Measurements from ENCODE around the gene ZDHHC20.
A peak's percentile ranks its signal among the peaks of the same experiment; 100 is the strongest.
"Not testable (repeated sequence)": the region's sequence is repeated elsewhere in the genome, so short reads cannot be mapped to it uniquely, and the experiment has no call there.

Gene ZDHHC20

GRCh38 chr13:21435687-21436151 lies 23.4 kb downstream of the ZDHHC20 start:
- peak in 12 of 56 donors; percentile 1 to 52 (median 8) for DNase-seq

GRCh38 chr13:21435231-21435630 lies 23.9 kb downstream of the ZDHHC20 start:
- no peak for DNase-seq

GRCh38 chr13:21434588-21434987 lies 24.5 kb downstream of the ZDHHC20 start:
- DNase-seq, result peak in 4 of 56 donors; percentile 3 to 24 (median 10)

- no peak for DNase-seq
Observed at GRCh38 chr13:21429211-21429610, 29.9 kb downstream of the ZDHHC20 start.

DNA sequence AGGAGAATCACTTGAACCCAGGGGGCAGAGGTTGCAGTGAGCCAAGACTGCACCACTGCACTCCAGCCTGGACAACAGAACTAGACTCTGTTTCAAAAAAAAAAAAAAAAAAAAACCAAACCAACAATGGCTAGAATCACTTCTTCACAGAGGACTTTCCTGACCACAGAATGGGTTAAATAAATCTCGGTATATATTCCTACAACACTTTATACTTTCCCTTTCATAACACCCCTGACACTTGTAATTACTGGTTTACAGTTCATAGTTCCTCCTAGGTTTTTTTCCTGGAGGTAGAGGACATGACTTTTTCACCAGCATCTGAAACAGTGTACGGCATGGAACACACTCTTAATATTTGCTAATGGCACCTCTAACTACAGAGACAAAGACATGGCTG lies 31.4 kb downstream of the ZDHHC20 start:
- DNase-seq, result no peak

DNA sequence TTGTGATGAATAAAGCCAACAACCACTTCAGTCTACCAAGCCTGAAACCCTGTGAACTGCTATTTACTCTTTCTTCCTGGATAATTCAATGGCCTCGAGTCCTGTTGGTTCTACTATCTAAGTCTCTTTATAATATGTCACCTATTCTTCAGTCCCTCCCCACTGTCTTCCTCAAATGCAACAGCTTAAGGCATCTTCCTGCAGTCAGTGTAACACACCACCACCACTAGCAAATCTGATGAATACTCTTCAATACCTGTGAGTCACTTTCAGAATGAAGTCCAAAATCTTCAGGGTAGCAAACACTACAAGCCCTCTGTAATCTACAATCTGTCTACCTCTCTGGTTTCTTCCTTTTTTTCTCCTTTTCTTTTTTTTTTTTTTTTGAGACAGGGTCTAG lies 32.9 kb downstream of the ZDHHC20 start:
- DNase-seq, result no peak

GRCh38 chr13:21420706-21421105 lies 38.4 kb downstream of the ZDHHC20 start:
- DNase-seq, result no peak

DNA sequence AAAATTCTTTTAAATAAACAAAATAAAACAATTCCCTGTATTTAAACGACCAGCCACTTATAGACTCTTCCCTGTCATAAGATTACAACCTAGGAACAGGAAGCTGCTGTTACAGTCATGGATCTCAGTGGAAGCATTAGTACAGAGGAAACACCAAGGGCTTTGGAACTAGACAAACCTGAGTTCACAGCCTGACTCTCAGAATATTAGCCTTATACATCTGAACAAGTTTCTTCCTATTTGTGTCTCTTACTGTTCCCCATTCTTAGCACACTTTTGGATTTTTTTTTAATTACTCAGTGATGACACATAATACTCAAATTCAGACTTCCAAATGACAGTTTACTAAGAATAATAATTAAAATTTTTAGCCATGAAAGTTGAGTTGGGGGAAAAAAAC lies 46.1 kb downstream of the ZDHHC20 start:
- no peak for DNase-seq

DNA sequence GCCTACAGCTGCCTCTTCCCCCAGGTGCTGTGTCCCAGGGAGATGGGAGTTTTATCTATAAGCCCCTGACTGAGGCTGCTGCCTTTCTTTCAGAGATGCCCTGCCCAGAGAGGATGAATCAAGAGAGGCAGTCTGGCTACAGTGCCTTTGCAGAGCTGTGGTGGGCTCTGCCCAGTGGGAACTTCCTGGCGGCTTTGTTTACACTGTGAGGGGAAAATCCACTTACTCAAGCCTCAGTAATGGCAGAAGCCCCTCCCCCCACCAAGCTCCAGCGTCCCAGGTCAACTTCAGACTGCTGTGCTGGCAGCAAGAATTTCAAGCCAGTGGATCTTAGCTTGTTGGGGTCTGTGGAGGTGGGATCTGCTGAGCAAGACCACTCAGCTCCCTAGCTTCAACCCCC lies 48.6 kb downstream of the ZDHHC20 start:
- not testable (repeated sequence) for DNase-seq

GRCh38 chr13:21405309-21405708 lies 53.8 kb downstream of the ZDHHC20 start:
- no peak for DNase-seq

GRCh38 chr13:21402586-21403307 lies 56.4 kb downstream of the ZDHHC20 start:
- DNase-seq, result no peak

DNA sequence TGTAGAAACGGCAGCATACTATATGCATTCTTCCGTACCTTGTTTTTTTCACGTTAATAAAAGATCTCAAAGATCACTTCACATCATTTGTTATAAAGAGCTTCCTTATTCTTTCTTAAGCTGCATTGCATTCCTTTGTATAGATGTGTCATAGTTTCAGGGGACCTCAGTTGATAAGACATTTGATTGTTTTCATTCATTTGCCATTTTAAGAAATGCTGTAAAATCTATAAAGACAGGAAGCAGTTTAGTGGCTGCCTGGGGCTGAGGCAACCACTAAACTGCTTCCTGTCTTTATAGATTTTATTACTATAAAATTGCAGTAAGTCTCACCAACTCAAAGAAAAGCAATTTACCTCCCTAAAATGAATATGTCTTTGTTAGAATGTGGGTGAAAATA lies 59.4 kb downstream of the ZDHHC20 start:
- DNase-seq, result no peak

DNA sequence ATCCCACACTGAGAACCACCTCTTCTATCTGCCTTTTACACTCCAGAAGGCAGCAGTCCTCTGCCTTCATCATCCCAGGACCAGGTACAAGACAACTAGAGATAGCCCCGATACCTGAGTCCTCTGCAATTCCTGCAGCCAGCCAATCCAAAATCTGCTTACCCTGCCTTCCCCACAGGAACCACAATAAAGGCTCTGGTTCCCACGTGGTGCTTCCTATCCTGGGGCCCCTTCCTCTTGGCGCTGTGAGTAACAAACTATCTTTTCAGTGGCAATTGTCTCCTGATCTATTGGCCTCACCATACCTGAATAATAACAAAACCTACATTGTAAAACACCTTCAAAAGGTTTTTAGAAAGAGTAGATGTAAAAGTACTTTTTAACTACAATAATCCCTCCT lies 63.1 kb downstream of the ZDHHC20 start:
- no peak for DNase-seq

GRCh38 chr13:21389124-21389523 lies 70.0 kb downstream of the ZDHHC20 start:
- DNase-seq, result no peak

GRCh38 chr13:21385710-21386109 lies 73.4 kb downstream of the ZDHHC20 start:
- DNase-seq, result no peak

DNA sequence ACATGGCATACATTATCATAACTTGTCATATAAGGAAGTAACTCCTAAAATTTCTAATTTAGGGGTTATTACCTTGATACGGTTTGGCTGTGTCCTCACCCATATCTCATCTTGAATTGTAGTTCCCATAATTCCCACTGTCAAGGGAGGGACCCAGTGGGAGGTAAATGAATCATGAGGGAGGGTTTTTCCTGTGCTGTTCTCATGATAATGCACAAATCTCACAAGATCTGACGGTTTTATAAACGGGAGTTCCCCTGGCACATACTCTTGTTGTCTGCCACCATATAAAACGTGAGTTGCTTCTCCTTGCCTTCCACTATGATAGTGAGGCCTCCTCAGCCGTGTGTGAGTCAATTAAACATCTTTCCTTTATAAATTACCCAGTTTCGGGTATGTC lies 76.0 kb downstream of the ZDHHC20 start:
- no peak for DNase-seq

DNA sequence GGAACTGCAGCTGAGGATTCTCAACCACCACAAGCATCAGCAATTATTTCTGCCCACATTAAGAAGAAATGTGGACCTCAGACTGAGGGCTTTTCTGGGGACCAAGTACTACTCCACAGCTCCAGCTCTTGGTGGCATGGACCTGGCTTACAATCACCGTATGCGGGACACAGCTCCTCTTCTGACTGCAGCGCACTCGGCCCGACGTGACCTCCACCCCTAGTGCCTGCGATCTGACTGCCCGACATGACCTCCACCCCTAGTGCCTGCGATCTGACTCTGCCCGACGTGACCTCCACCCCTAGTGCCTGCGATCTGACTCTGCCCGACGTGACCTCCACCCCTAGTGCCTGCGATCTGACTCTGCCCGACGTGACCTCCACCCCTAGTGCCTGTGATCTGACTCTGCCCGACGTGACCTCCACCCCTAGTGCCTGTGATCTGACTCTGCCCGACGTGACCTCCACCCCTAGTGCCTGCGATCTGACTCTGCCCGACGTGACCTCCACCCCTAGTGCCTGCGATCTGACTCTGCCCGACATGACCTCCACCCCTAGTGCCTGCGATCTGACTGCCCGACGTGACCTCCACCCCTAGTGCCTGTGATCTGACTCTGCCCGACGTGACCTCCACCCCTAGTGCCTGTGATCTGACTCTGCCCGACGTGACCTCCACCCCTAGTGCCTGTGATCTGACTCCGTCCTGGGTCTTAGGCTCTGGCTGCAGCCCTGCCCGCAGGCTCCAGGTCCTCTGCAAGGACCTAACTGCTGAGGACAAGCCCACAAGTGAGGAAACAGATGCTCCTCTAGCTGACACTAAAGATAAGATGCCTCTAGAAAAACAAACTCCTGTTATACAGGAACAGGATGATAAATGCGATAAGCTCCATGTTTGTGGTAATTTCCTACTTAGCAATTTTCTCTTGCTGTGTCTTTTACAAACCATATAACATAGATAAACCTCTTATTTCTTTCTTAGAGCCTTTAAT lies 81.8 kb downstream of the ZDHHC20 start:
- peak in 5 of 56 donors; percentile 3 to 7 (median 4) for DNase-seq

DNA sequence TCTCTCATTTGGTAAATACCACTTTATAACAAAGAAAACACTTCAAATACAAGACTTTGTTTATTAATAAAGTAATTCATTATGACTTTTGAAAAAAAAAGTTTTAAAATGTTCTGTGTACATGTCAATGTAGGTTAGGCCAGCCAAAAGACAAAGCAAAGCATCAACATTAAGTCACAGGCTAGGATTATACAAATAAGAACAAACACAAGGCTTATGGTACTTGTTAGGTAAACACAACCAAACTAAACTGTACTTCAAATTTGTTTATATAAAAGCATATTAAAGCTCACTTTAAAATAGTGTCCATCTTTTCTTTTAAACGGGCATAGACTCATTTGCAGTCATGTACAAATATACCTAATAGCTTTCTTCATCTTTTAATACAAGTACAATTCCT lies 86.6 kb downstream of the ZDHHC20 start:
- DNase-seq, result no peak

GRCh38 chr13:21371011-21371410 lies 88.1 kb downstream of the ZDHHC20 start:
- DNase-seq, result no peak

DNA sequence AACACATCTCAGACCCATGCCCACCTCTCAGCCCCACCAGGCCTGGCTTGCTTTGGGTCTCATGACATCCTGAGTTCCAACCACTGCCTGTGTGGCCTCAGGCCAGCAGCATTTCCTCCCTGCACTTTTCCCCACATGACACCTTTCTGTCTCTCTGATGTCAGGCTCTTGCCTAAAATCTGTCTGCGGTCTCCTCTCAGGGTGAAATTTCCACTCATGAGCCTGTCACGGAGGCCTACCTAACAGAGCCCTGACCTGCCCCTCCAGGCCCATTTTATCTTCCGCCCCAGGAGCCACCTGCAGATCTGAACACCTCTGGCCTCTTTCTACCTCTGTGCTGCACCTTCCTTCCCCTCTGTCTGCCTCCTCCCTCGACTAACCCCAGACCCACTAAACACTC lies 93.5 kb downstream of the ZDHHC20 start:
- no peak for DNase-seq

DNA sequence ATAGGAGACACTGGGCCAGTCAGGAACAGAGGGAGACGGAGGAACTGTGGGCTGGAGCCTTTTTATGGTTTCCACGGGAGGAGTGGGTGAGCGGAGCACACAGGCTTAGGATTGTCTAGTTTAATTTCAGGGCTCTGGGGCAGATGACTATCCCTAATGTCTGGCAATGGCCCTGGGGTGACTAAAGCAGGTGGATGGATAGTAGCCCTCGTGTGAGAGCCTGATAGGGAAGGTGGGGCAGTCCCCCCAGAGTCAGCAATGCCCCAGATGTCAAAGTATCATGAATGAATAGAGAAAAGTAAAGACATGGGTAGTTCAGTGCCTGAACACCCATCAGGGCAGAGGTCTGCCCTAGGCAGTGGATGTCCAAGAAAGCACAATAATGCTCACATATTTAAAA lies 94.2 kb downstream of the ZDHHC20 start:
- DNase-seq, result no peak

DNA sequence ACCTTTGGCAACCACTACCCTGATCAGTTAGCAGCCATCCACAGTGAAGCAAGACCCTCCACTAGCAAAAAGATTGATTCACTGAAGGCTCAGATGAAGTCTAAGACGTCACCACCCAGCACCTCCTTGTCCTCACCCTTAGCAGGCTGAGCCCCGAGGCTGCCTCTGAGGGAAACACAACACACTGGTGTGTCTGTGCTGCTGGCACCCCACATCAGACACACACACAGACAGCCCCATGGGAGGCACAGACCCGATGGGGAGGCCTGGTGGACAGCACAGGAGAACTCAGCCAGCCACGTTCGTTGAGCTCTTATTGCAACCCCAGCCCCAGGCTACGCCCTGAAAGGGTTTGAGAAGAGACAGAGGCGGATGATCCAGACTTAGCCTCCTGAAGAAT lies 94.7 kb downstream of the ZDHHC20 start:
- no peak for DNase-seq
